DOHH2 (cell line): ENCODE data around the gene CACNB4.

Experiments used
- H3F3A ChIP-seq: fragments of 200-600 bp; sonication (generic), shearing (Covaris generic); 2 replicates; pipeline ENCODE4 v1.6.0; 2016; ENCODE audit warnings: antibody characterized with exemption, mild to moderate bottlenecking; ENCODE audit not compliant: control insufficient read depth, insufficient read depth
- H3K27ac ChIP-seq: fragments of 200-600 bp; sonication (generic); 2 replicates; pipeline ENCODE4 v1.5.1; 2014; ENCODE audit warnings: low read depth, mild to moderate bottlenecking, low read length, moderate library complexity
- H3K27me3 ChIP-seq: fragments of 200-600 bp; sonication (generic); 2 replicates; pipeline ENCODE4 v1.6.1; 2014; ENCODE audit warnings: mild to moderate bottlenecking, low read length, mixed read lengths; ENCODE audit not compliant: control insufficient read depth
- H3K36me3 ChIP-seq: fragments of 200-600 bp; sonication (generic); 2 replicates; pipeline ENCODE4 v1.6.1; 2014; ENCODE audit warnings: mild to moderate bottlenecking, low read length, moderate library complexity, mixed read lengths; ENCODE audit not compliant: control insufficient read depth
- H3K4me1 ChIP-seq: fragments of 200-600 bp; sonication (generic); 2 replicates; pipeline ENCODE4 v1.6.1; 2014; ENCODE audit warnings: mild to moderate bottlenecking, low read length, mixed read lengths; ENCODE audit not compliant: control insufficient read depth
- H3K4me2 ChIP-seq: fragments of 200-600 bp; sonication (generic); 2 replicates; pipeline ENCODE4 v1.6.0; 2014; ENCODE audit warnings: mild to moderate bottlenecking, low read length, moderate library complexity
- H3K4me3 ChIP-seq: fragments of 200-600 bp; sonication (generic); 2 replicates; pipeline ENCODE4 v1.5.1; 2014; ENCODE audit warnings: mild to moderate bottlenecking, low read length, mixed read lengths
- H3K79me2 ChIP-seq: fragments of 200-600 bp; sonication (generic); 2 replicates; pipeline ENCODE4 v1.6.1; 2014; ENCODE audit warnings: mild to moderate bottlenecking, low read length, mixed read lengths; ENCODE audit not compliant: control insufficient read depth
- H3K9me2 ChIP-seq: fragments of 200-600 bp; sonication (generic); replicated peaks from 2 replicates; pipeline ENCODE4 v1.6.1; 2014; ENCODE audit warnings: mild to moderate bottlenecking, low read length, mixed read lengths; ENCODE audit not compliant: control insufficient read depth
- H3K9me3 ChIP-seq: fragments of 200-600 bp; sonication (generic); 2 replicates; pipeline ENCODE4 v1.6.1; 2014; ENCODE audit warnings: antibody characterized with exemption, low read length, mixed read lengths; ENCODE audit not compliant: control insufficient read depth, insufficient read depth
- H4K20me1 ChIP-seq: fragments of 200-600 bp; sonication (generic); 2 replicates; pipeline ENCODE4 v1.6.0; 2014; ENCODE audit warnings: low read depth, mild to moderate bottlenecking, antibody characterized with exemption, low read length, moderate library complexity; ENCODE audit not compliant: control insufficient read depth, insufficient read depth
- CTCF ChIP-seq: fragments of 200-600 bp; sonication (generic); IDR thresholded peaks from one replicate; pipeline ENCODE4 v1.5.1; 2014; ENCODE audit warnings: antibody characterized with exemption, mild to moderate bottlenecking, low read depth, low read length; ENCODE audit not compliant: poor library complexity, severe bottlenecking
- EZH2phosphoT487 ChIP-seq: fragments of 200-600 bp; sonication (generic); IDR thresholded peaks from 2 replicates; pipeline ENCODE4 v1.6.1; 2017; ENCODE audit warnings: borderline replicate concordance, mild to moderate bottlenecking, antibody characterized with exemption, low read length, moderate library complexity, mixed read lengths

The CACNB4 gene

GRCh38 chr2:151967829-151968722 is 130.8 kb downstream of the CACNB4 start:
- Histone ChIP-seq H3F3A (no peaks in the 10 kb centered on the region), H3K27me3 (no peaks in the 10 kb centered on the region), H3K4me3 (no peak overlapping the region), H3K9me2 (no peaks in the 10 kb centered on the region), H3K9me3 (no peaks in the 10 kb centered on the region), H3K27ac (no peak overlapping the region), H3K79me2 (no peaks in the 10 kb centered on the region), H3K4me2 (no peak overlapping the region), H3K4me1 (no peaks in the 10 kb centered on the region), H4K20me1 (no peaks in the 10 kb centered on the region), H3K36me3 (no peaks in the 10 kb centered on the region)
- TF ChIP-seq EZH2phosphoT487 = no peak
- no peak for TF ChIP-seq CTCF

- Histone ChIP-seq H3K36me3 (no peaks in the 10 kb centered on the region), H3K27me3 (no peaks in the 10 kb centered on the region), H3K9me3 (no peaks in the 10 kb centered on the region), H3K79me2 (no peaks in the 10 kb centered on the region), H3F3A (no peaks in the 10 kb centered on the region), H4K20me1 (no peaks in the 10 kb centered on the region), H3K4me3 (no peak overlapping the region), H3K9me2 (no peaks in the 10 kb centered on the region), H3K4me1 (no peaks in the 10 kb centered on the region), H3K27ac (no peak overlapping the region), H3K4me2 (no peak overlapping the region)
- TF ChIP-seq CTCF = no peak
- TF ChIP-seq EZH2phosphoT487 = no peak
Measured at GRCh38 chr2:151965884-151966283, 133.0 kb downstream of the CACNB4 start.

- H3K36me3 ChIP-seq = no peaks in the 10 kb centered on the region
- no peaks in the 10 kb centered on the region for H3K9me3 ChIP-seq
- H3K79me2 ChIP-seq = no peaks in the 10 kb centered on the region
Measured at GRCh38 chr2:151961558-151961957, 137.3 kb downstream of the CACNB4 start.

More at GRCh38 chr2:151961558-151961957, 137.3 kb downstream of the CACNB4 start:
- H3K4me3 ChIP-seq = no peak overlapping the region
- no peak overlapping the region for H3K27ac ChIP-seq
- H3K27me3 ChIP-seq = no peaks in the 10 kb centered on the region
- no peaks in the 10 kb centered on the region for H3K9me2 ChIP-seq
- no peaks in the 10 kb centered on the region for H4K20me1 ChIP-seq
- no peaks in the 10 kb centered on the region for H3K4me1 ChIP-seq
- H3F3A ChIP-seq = no peaks in the 10 kb centered on the region
- no peak overlapping the region for H3K4me2 ChIP-seq
- TF ChIP-seq CTCF (no peak), EZH2phosphoT487 (no peak)
